GM12878 (cell line): ENCODE results near the gene ISG20L2. TPM values are rescaled to one million over a fixed set of nuclear protein-coding genes. Genes with fewer than 3 reads are reported as not detected.

ENCODE experiments used
- CBFB ChIP-seq: IDR thresholded peaks from 2 replicates; pipeline ENCODE4 v1.6.1; 2016; ENCODE audit warnings: antibody characterized with exemption, low read depth
- DPF2 ChIP-seq: fragments of 450-650 bp; IDR thresholded peaks from 2 replicates; pipeline ENCODE4 v1.6.1; 2017; ENCODE audit warnings: mild to moderate bottlenecking
- EED ChIP-seq: sonication (generic); IDR thresholded peaks from 2 replicates; pipeline ENCODE4 v1.6.1; 2016; ENCODE audit warnings: antibody characterized with exemption, low read depth
- ELK1 ChIP-seq: IDR thresholded peaks from 2 replicates; pipeline ENCODE4 v1.6.1; 2012; ENCODE audit warnings: low read depth, low read length, improper control_type of control experiment
- EP300 ChIP-seq, 2 experiments: fragments of 150-350 bp in 1 of 2; IDR thresholded peaks; 2 replicates each; pipeline ENCODE4 v1.6.1; 2011 to 2012; ENCODE audit warnings: low read depth in 2 of 2, low read length in 2 of 2, borderline replicate concordance in 1 of 2, improper control_type of control experiment in 1 of 2, inconsistent platforms in 1 of 2; ENCODE audit not compliant: control insufficient read depth in 1 of 2
- HSF1 ChIP-seq: fragments of 150-350 bp; IDR thresholded peaks from 2 replicates; pipeline ENCODE4 v1.6.1; 2014; ENCODE audit warnings: mild to moderate bottlenecking, low read depth, low read length
- IKZF2 ChIP-seq, 2 experiments: fragments of 450-650 bp; IDR thresholded peaks; 2 replicates each; pipeline ENCODE4 v1.6.1; 2017; ENCODE audit warnings: mild to moderate bottlenecking in 2 of 2, moderate library complexity in 2 of 2
- MTA2 ChIP-seq: fragments of 450-650 bp; IDR thresholded peaks from 2 replicates; pipeline ENCODE4 v1.6.1; 2016; ENCODE audit warnings: low read depth, mild to moderate bottlenecking, moderate library complexity
- NBN ChIP-seq: fragments of 450-650 bp; IDR thresholded peaks from 2 replicates; pipeline ENCODE4 v1.6.1; 2016
- NR2C2 ChIP-seq: IDR thresholded peaks from 2 replicates; pipeline ENCODE4 v1.6.1; 2011; ENCODE audit warnings: borderline replicate concordance, low read depth; ENCODE audit not compliant: control insufficient read depth, insufficient read length
- PML ChIP-seq: IDR thresholded peaks from 2 replicates; pipeline ENCODE4 v1.6.1; 2012; ENCODE audit warnings: low read length, inconsistent platforms
- RAD21 ChIP-seq: IDR thresholded peaks from 2 replicates; pipeline ENCODE4 v1.6.1; 2011; ENCODE audit warnings: mild to moderate bottlenecking, low read depth, low read length, moderate library complexity; ENCODE audit not compliant: insufficient read depth
- RFX5 ChIP-seq: IDR thresholded peaks from 2 replicates; pipeline ENCODE4 v1.6.1; 2011; ENCODE audit warnings: low read depth, low read length, improper control_type of control experiment
- SKIL ChIP-seq: fragments of 450-650 bp; IDR thresholded peaks from 2 replicates; pipeline ENCODE4 v1.6.1; 2017; ENCODE audit warnings: mild to moderate bottlenecking, low read depth, inconsistent platforms; ENCODE audit not compliant: poor library complexity, severe bottlenecking
- SMAD1 ChIP-seq: fragments of 450-650 bp; IDR thresholded peaks from 2 replicates; pipeline ENCODE4 v1.6.1; 2018; ENCODE audit warnings: mild to moderate bottlenecking, low read depth; ENCODE audit not compliant: partially characterized antibody
- SP1 ChIP-seq: IDR thresholded peaks from one replicate; pipeline ENCODE4 v1.6.1; 2011; ENCODE audit warnings: low read depth, low read length
- SREBF2 ChIP-seq: IDR thresholded peaks from 2 replicates; pipeline ENCODE4 v1.6.1; 2012; ENCODE audit warnings: mild to moderate bottlenecking, low read length
- TCF7 ChIP-seq: IDR thresholded peaks from 2 replicates; pipeline ENCODE4 v1.6.1; 2014; ENCODE audit warnings: antibody characterized with exemption, borderline replicate concordance
- USF2 ChIP-seq: IDR thresholded peaks from 2 replicates; pipeline ENCODE4 v1.6.1; 2011; ENCODE audit warnings: low read depth, low read length, improper control_type of control experiment, borderline replicate concordance
- YY1 ChIP-seq: IDR thresholded peaks from 2 replicates; pipeline ENCODE4 v1.6.1; 2011; ENCODE audit warnings: low read depth, mild to moderate bottlenecking, low read length
- ZNF687 ChIP-seq: fragments of 450-650 bp; IDR thresholded peaks from 2 replicates; pipeline ENCODE4 v1.6.1; 2017; ENCODE audit warnings: mild to moderate bottlenecking, moderate library complexity
- polyA plus RNA-seq, 11 experiments: library from polyadenylated mRNA; depleted of rRNA in 4 of 11; unstranded in 6 of 11; stranded (reverse) in 5 of 11; fragments of >200 nt; fragmentation: Nextera tagmentation in 4 of 11; fragmentation: Illumina TruSeq in 1 of 11; extraction: Ambion mirVana in 4 of 11; extraction: Trizol in 1 of 11; gene quantifications; 1 replicate in 1 of 11; 2 replicates in 10 of 11; pipeline versions ENCODE4 v1.2.1 to v1.2.3, GENCODE V29; 2011 to 2016; ENCODE audit warnings: inconsistent platforms in 2 of 11, missing spikeins in 2 of 11, low read depth in 1 of 11
- total RNA-seq, 4 experiments: library from RNA; depleted of rRNA in 3 of 4; stranded (reverse); fragments of >200 nt in 3 of 4; fragmentation: Illumina TruSeq in 1 of 4; extraction: Trizol in 1 of 4; gene quantifications; 2 replicates each; pipeline versions ENCODE4 v1.2.1 to v1.2.3, GENCODE V29; 2013 to 2021

Gene ISG20L2
- total and polyA plus RNA-seq, 10 of the 15 experiments (the other 5 are each of a cell fraction or from before 2014, with no cell fraction given): 16.4 to 111 (median 48.0) TPM

GRCh38 chr1:156748670-156749418 lies 20.3 kb upstream of the ISG20L2 start (continued):
- TF ChIP-seq YY1 (peak; percentile 79), NR2C2 (no peak), ZNF687 (peak; percentile 69), RAD21 (no peak), TCF7 (no peak), IKZF2 (IDR thresholded peaks at IDR 0.05) (peak; percentile 82 to 83; a peak in 3 of 4 replicates), HSF1 (no peak), ELK1 (0 out of 2 replicates have a peak, but pooled peaks have one; percentile 31), RFX5 (no peak), SP1 (no peak), PML (no peak), EP300 (IDR thresholded peaks at IDR 0.05; ENCODE audit: borderline replicate concordance in 1 of 2, control insufficient read depth in 1 of 2, low read depth in 2 of 2, low read length in 2 of 2) (0 out of 4 replicates have a peak, but pooled peaks of 1 of the 2 experiments have one; percentile 15), NBN (peak; percentile 68), USF2 (peak; percentile 52), DPF2 (no peak), SKIL (no peak), MTA2 (0 out of 2 replicates have a peak, but pooled peaks have one; percentile 16), SMAD1 (peak; percentile 34), EED (peak; percentile 63), SREBF2 (no peak), CBFB (0 out of 2 replicates have a peak, but pooled peaks have one; percentile 34)
